Bronchial epithelial cell (primary cell): ENCODE measurements around the gene APPL1. TPM values are rescaled to one million over a fixed set of nuclear protein-coding genes. Genes with fewer than 3 reads are reported as not detected.

Source experiments
- DNase-seq: peaks from one replicate; pipeline ENCODE4 v3.0.0-alpha.2; 2010; ENCODE audit warnings: low read depth
- FAIRE-seq: peaks from 2 replicates; lab custom pipeline; 2011; peaks lifted over from hg19 to GRCh38; lab: Jason Lieb, UNC
- H3K27me3 ChIP-seq: 2 replicates; pipeline ENCODE4 v1.5.1; 2011; ENCODE audit warnings: low read length; ENCODE audit not compliant: control insufficient read depth, insufficient read depth
- H3K36me3 ChIP-seq: 2 replicates; pipeline ENCODE4 v1.5.1; 2011; ENCODE audit warnings: low read length; ENCODE audit not compliant: control insufficient read depth, insufficient read depth
- H3K4me3 ChIP-seq: 2 replicates; pipeline ENCODE4 v1.5.1; 2011; ENCODE audit warnings: mild to moderate bottlenecking, low read depth, low read length, control low read depth
- total RNA-seq: library from RNA; depleted of rRNA; stranded (reverse); fragments of >200 nt; gene quantifications from 2 replicates; pipeline ENCODE4 v1.2.1, GENCODE V29; 2014
- TF ChIP-seq, protein P1 (sequence below): IDR thresholded peaks from 2 replicates; pipeline ENCODE4 v1.5.1; 2011; ENCODE audit warnings: mild to moderate bottlenecking, moderate library complexity, low read length, control low read depth, inconsistent platforms; ENCODE audit not compliant: insufficient read depth, severe bottlenecking

Gene APPL1
- total RNA-seq, 1 donor from 2014 or later: 29.5 TPM

DNA sequence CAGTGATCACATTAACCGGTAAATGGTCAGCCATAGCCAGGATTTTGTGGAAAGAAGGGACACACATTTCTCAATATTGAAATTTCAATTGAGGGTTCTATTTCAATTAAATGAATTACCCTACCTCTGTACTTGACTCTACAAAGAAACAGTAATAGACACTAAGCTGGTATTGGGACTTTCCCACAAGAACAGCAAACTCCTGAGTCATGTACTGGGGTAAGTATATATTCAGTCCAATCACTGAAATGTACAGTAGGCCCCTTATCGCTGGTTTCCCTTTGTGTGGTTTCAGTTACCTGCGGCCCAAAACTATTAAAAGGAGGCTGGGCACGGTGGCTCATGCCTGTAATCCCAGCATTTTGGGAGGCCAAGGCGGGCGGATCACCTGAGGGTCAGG, 47.3 kb downstream of the APPL1 start:
- no peak for FAIRE-seq
- Histone ChIP-seq H3K27me3 (no peaks in the 10 kb centered on the region), H3K4me3 (no peak overlapping the region), H3K36me3 (peaks cover 1% of the 10 kb centered on the region)
- peak; percentile 15 for DNase-seq
- TF ChIP-seq, protein P1, sequence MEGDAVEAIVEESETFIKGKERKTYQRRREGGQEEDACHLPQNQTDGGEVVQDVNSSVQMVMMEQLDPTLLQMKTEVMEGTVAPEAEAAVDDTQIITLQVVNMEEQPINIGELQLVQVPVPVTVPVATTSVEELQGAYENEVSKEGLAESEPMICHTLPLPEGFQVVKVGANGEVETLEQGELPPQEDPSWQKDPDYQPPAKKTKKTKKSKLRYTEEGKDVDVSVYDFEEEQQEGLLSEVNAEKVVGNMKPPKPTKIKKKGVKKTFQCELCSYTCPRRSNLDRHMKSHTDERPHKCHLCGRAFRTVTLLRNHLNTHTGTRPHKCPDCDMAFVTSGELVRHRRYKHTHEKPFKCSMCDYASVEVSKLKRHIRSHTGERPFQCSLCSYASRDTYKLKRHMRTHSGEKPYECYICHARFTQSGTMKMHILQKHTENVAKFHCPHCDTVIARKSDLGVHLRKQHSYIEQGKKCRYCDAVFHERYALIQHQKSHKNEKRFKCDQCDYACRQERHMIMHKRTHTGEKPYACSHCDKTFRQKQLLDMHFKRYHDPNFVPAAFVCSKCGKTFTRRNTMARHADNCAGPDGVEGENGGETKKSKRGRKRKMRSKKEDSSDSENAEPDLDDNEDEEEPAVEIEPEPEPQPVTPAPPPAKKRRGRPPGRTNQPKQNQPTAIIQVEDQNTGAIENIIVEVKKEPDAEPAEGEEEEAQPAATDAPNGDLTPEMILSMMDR: no peak

DNA sequence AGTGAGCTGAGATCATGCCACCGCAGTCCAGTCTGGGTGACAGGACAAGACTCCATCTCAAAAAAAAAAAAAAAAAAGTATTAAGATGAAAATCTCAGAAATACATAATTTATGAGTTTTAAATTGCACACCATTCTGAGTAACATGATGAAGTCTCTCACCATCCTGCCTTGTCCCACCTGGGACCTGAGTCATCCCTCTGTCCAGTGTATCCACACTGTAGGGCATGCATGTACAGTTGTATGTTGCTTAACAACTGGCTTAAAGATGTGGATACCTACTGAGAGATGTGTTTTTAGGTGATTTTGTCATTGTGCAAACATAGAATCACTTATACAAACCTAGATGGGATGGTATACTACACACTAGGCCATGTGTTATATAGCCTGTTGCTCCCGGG, 47.9 kb downstream of the APPL1 start:
- Histone ChIP-seq H3K27me3 (no peaks in the 10 kb centered on the region), H3K4me3 (no peak overlapping the region), H3K36me3 (no peaks in the 10 kb centered on the region)
- FAIRE-seq (no peak), DNase-seq (no peak)
- TF ChIP-seq, protein P1: no peak

DNA sequence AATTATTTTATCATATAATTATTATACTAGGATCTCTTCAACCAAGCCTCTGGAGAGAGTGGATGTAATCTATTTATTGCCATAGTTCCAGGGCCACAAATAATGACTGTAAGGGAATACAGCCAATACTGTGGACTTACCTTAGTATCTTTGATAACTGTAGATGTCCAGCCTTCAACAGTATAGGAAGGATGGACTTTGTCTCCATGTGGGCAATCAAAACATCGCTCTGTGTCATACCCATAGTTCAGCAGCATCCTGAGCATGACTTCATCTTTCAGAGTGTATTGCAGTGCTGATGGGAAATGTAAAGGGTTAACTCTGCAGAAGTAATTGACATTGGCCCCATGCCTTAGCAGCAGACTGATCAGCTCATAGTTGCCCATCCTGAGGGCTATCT, 50.7 kb downstream of the APPL1 start:
- TF ChIP-seq, protein P1: no peak
- FAIRE-seq (no peak), DNase-seq (no peak)
- Histone ChIP-seq H3K27me3 (no peaks in the 10 kb centered on the region), H3K36me3 (no peaks in the 10 kb centered on the region), H3K4me3 (no peak overlapping the region)

DNA sequence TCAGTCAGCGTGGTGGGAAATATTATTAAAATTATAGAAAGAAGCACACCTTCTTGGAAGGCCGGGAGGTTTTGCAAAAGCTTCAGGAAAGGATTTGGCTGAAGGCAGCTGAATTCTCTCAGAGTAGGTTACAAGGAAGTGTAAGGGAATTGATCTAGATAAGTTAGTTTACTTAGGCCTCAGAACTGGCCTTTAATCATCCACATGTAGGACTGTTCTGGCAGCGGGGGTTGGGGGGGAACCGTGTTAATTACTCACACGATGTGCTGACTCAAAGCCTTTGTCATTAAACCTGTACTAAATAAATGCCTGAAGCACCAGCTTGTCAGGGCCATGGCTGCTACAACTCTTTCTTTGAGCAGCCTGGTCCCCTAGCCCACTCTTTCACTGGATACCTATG, 52.2 kb downstream of the APPL1 start:
- no peaks in the 10 kb centered on the region for H3K27me3 ChIP-seq
- DNase-seq (peak; percentile 22), FAIRE-seq (no peak)

DNA sequence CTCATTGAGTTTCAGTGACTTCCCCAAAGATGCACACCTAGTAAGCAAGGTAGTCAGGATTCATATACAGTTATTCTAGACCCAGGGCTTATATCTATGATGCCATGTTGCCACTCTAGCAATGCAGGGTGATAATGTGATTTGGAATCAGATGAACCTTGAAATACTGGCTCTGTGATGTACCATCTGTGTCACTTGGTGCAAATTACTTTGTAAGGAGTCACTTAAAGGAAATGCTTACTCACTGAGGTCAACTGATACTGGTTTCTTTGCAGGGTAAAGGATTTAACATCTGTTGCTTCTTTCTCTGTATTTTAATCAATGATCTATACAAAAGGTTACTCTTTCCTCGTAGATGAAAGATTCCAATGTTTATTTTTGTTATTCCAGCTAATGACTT, 54.2 kb downstream of the APPL1 start:
- no peak for FAIRE-seq
- no peak overlapping the region for H3K4me3 ChIP-seq

More for the DNA sequence above, 52.2 kb downstream of the APPL1 start:
- TF ChIP-seq, protein P1: no peak
- H3K4me3 ChIP-seq: no peak overlapping the region
- H3K36me3 ChIP-seq: no peaks in the 10 kb centered on the region

More for the DNA sequence above, 54.2 kb downstream of the APPL1 start:
- H3K27me3 ChIP-seq: no peaks in the 10 kb centered on the region
- DNase-seq: peak; percentile 59
- H3K36me3 ChIP-seq: no peaks in the 10 kb centered on the region
- TF ChIP-seq, protein P1: no peak
